ENCODE results near the gene GIGYF2. TPM values are rescaled to one million over a fixed set of nuclear protein-coding genes. Genes with fewer than 3 reads are reported as not detected.
A peak's percentile ranks its signal among the peaks of the same experiment; 100 is the strongest.

GIGYF2 gene
- total RNA-seq, 2 donors from 2014 or later = 62.5 to 72.3 TPM

DNA sequence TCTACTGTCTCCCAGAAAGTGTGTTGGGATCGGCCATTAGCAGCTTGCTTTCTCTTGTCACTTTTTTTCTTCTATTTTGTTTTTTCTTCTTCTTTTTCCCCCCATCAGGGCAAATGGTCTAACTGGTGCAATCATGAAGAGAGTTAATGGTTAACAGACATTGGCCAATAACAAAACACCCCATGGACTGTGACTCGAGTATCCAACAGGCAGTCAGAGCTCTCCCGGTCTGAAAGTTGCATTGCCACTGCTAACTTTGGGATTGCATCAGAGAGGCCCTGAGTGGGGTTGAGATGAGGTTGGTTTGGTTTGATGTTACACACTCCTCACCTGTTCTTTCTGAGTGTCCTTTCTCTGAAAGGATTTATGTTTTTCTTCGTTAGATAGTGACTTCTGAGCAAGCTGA, 160.0 kb downstream of the GIGYF2 start:
- Mint-ChIP-seq H3K27me3 (ENCODE audit: insufficient read depth) (no peaks in the 10 kb centered on the region), H3K4me3 (no peak overlapping the region), H3K27ac (peak overlapping the region; percentile 7), H3K36me3 (ENCODE audit: low read depth) (peaks cover 60% of the 10 kb centered on the region), H3K9me3 (no peaks in the 10 kb centered on the region), H3K4me1 (no peaks in the 10 kb centered on the region)
- H3K27ac ChIP-seq (ENCODE audit: low read depth, low read length) = no peak overlapping the region
- TF ChIP-seq, protein P1, sequence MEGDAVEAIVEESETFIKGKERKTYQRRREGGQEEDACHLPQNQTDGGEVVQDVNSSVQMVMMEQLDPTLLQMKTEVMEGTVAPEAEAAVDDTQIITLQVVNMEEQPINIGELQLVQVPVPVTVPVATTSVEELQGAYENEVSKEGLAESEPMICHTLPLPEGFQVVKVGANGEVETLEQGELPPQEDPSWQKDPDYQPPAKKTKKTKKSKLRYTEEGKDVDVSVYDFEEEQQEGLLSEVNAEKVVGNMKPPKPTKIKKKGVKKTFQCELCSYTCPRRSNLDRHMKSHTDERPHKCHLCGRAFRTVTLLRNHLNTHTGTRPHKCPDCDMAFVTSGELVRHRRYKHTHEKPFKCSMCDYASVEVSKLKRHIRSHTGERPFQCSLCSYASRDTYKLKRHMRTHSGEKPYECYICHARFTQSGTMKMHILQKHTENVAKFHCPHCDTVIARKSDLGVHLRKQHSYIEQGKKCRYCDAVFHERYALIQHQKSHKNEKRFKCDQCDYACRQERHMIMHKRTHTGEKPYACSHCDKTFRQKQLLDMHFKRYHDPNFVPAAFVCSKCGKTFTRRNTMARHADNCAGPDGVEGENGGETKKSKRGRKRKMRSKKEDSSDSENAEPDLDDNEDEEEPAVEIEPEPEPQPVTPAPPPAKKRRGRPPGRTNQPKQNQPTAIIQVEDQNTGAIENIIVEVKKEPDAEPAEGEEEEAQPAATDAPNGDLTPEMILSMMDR (conservative IDR thresholded peaks at IDR 0.05) = no peak
- no peaks in the 10 kb centered on the region for H3K9me3 ChIP-seq (ENCODE audit: control insufficient read depth, low read length)
- no peak overlapping the region for H3K9ac ChIP-seq (ENCODE audit: extremely low read depth, low read length, poor library complexity, severe bottlenecking)
- no peaks in the 10 kb centered on the region for H3K4me1 ChIP-seq (ENCODE audit: control insufficient read depth, insufficient read depth, low read length)
- no peak for DNase-seq
- no peak overlapping the region for H3K4me3 ChIP-seq (ENCODE audit: low read length)
- H3K27me3 ChIP-seq (ENCODE audit: control insufficient read depth, insufficient read depth, low read length, poor library complexity, severe bottlenecking) = no peaks in the 10 kb centered on the region
- H3K36me3 ChIP-seq (ENCODE audit: control insufficient read depth, insufficient read depth, low read length) = peaks cover 79% of the 10 kb centered on the region
- 96% methylated on average over 4 of the region's 4 CpGs; no CpG with 5 or more reads in 1 of the 2 experiments for WGBS, 2 experiments (ENCODE audit: insufficient coverage in 1 of 2, insufficient read length in 1 of 2)

DNA sequence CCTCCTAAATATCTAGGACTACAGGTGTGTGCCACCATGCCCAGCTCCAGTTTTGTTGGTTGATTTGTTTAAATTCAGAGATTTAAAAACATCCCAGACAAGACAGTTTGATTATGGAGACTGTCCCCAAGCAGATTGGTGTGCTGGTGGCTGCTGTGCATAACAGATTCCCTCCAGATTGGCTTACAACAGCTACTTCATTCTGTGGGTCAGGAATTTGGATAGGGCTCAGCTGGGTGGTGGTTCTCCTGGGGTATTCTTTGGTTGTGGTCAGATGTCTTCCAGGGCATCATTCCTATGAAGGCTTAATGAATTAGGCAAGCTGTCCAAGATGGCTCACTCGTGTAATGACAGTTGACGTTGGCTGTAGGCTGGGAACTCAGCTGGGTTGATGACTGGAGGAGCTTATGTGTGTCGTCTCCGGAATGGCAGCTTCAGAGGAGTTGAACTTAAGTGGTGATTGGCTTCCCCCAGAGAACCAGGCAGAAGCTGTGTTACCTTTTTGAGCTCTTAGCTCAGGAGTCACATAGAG, 162.3 kb downstream of the GIGYF2 start:
- H3K4me3 Mint-ChIP-seq = no peak overlapping the region
- no peaks in the 10 kb centered on the region for H3K27me3 ChIP-seq (ENCODE audit: control insufficient read depth, insufficient read depth, low read length, poor library complexity, severe bottlenecking)
- H3K27ac Mint-ChIP-seq = no peak overlapping the region
- H3K36me3 Mint-ChIP-seq (ENCODE audit: low read depth) = peaks cover 52% of the 10 kb centered on the region
- no peaks in the 10 kb centered on the region for H3K9me3 Mint-ChIP-seq
- H3K4me1 ChIP-seq (ENCODE audit: control insufficient read depth, insufficient read depth, low read length) = no peaks in the 10 kb centered on the region
- no peaks in the 10 kb centered on the region for H3K27me3 Mint-ChIP-seq (ENCODE audit: insufficient read depth)
- 94 to 100% methylated on average over 2 to 4 of the region's 4 CpGs for WGBS, 2 experiments (ENCODE audit: insufficient coverage in 1 of 2, insufficient read length in 1 of 2)
- H3K9me3 ChIP-seq (ENCODE audit: control insufficient read depth, low read length) = no peaks in the 10 kb centered on the region
- peaks cover 64% of the 10 kb centered on the region for H3K36me3 ChIP-seq (ENCODE audit: control insufficient read depth, insufficient read depth, low read length)
- no peak overlapping the region for H3K27ac ChIP-seq (ENCODE audit: low read depth, low read length)
- TF ChIP-seq, protein P1 (conservative IDR thresholded peaks at IDR 0.05) = no peak
- no peaks in the 10 kb centered on the region for H3K4me1 Mint-ChIP-seq
- no peak for DNase-seq
- H3K9ac ChIP-seq (ENCODE audit: extremely low read depth, low read length, poor library complexity, severe bottlenecking) = no peak overlapping the region
- no peak overlapping the region for H3K4me3 ChIP-seq (ENCODE audit: low read length)

- DNase-seq = peak; percentile 30
- H3K9ac ChIP-seq (ENCODE audit: extremely low read depth, low read length, poor library complexity, severe bottlenecking) = no peak overlapping the region
- no peaks in the 10 kb centered on the region for H3K27me3 ChIP-seq (ENCODE audit: control insufficient read depth, insufficient read depth, low read length, poor library complexity, severe bottlenecking)
- peaks cover 50% of the 10 kb centered on the region for H3K36me3 Mint-ChIP-seq (ENCODE audit: low read depth)
- H3K4me3 Mint-ChIP-seq = no peak overlapping the region
- no peaks in the 10 kb centered on the region for H3K4me1 Mint-ChIP-seq
- no peaks in the 10 kb centered on the region for H3K27me3 Mint-ChIP-seq (ENCODE audit: insufficient read depth)
- H3K27ac ChIP-seq (ENCODE audit: low read depth, low read length) = no peak overlapping the region
- TF ChIP-seq, protein P1 (conservative IDR thresholded peaks at IDR 0.05) = no peak
- peaks cover 52% of the 10 kb centered on the region for H3K36me3 ChIP-seq (ENCODE audit: control insufficient read depth, insufficient read depth, low read length)
- no peak overlapping the region for H3K4me3 ChIP-seq (ENCODE audit: low read length)
- no peaks in the 10 kb centered on the region for H3K9me3 Mint-ChIP-seq
- H3K27ac Mint-ChIP-seq = peak overlapping the region; percentile 61
- WGBS, 2 experiments (ENCODE audit: insufficient coverage in 1 of 2, insufficient read length in 1 of 2) = 96% methylated on average over 9 of the region's 9 CpGs
- no peaks in the 10 kb centered on the region for H3K4me1 ChIP-seq (ENCODE audit: control insufficient read depth, insufficient read depth, low read length)
- no peaks in the 10 kb centered on the region for H3K9me3 ChIP-seq (ENCODE audit: control insufficient read depth, low read length)
These were observed 163.6 kb downstream of the GIGYF2 start for GRCh38 chr2:232860593-232861241.
